BE2C (cell line): ENCODE data around the gene HECTD4.
"Not testable (repeated sequence)": the region's sequence is repeated elsewhere in the genome, so short reads cannot be mapped to it uniquely, and the experiment has no call there.

Source experiments
- DNase-seq: peaks from one replicate; pipeline ENCODE4 v3.0.0-alpha.2; 2020
- H3K27me3 ChIP-seq: fragments of 250-450 bp; sonication (Bioruptor Pico); 2 replicates; pipeline ENCODE4 v1.5.1; 2020; ENCODE audit warnings: mild to moderate bottlenecking
- H3K36me3 ChIP-seq: fragments of 250-450 bp; sonication (Bioruptor Pico); 2 replicates; pipeline ENCODE4 v1.5.1; 2020; ENCODE audit warnings: mild to moderate bottlenecking
- H3K4me1 ChIP-seq: fragments of 250-450 bp; sonication (Bioruptor Pico); 2 replicates; pipeline ENCODE4 v1.5.1; 2020
- H3K4me3 ChIP-seq: 2 replicates; pipeline ENCODE4 v1.5.1; 2011; ENCODE audit warnings: low read depth, low read length
- H3K9me3 ChIP-seq: fragments of 250-450 bp; sonication (Bioruptor Pico); 2 replicates; pipeline ENCODE4 v1.5.1; 2020
- TF ChIP-seq, protein P1 (sequence below): IDR thresholded peaks from 2 replicates; pipeline ENCODE4 v1.5.1; 2012; ENCODE audit warnings: mild to moderate bottlenecking, low read depth, low read length

The HECTD4 gene

DNA sequence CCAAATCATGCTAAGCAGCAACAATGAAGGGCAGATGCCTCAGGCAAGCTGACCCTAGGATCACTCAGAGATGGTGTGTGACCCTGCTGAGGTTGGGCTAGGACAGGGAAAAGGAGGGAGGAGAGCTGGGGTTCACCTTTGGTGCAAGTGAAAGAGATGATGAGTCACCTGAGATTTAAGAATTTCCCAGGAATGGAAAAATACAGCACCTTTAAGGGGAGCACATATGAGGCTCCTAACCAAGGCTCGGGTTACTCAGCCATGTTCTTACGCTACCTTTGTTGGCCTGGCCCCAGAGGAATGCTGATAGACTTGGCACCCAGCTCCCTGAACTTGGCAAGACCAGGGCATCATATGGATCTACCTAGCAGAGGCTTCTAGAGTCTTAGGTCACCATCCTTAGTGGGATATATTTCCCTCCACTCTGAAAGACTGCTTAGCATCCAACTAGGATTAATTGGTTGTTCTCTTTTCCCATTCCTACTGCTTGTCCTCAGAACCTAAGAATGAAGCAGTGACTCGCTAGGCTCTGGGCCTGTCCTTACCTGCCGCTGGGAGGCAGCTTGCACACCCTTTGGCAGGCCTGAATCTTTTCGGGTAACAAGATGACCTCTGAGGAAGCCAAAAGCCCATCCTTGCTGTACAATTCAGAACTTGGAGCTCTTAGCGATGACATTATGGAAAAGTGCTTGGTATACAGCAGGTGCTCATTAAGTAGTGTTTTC, 269.7 kb downstream of the HECTD4 start:
- TF ChIP-seq, protein P1, sequence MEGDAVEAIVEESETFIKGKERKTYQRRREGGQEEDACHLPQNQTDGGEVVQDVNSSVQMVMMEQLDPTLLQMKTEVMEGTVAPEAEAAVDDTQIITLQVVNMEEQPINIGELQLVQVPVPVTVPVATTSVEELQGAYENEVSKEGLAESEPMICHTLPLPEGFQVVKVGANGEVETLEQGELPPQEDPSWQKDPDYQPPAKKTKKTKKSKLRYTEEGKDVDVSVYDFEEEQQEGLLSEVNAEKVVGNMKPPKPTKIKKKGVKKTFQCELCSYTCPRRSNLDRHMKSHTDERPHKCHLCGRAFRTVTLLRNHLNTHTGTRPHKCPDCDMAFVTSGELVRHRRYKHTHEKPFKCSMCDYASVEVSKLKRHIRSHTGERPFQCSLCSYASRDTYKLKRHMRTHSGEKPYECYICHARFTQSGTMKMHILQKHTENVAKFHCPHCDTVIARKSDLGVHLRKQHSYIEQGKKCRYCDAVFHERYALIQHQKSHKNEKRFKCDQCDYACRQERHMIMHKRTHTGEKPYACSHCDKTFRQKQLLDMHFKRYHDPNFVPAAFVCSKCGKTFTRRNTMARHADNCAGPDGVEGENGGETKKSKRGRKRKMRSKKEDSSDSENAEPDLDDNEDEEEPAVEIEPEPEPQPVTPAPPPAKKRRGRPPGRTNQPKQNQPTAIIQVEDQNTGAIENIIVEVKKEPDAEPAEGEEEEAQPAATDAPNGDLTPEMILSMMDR = no peak
- no peaks in the 10 kb centered on the region for H3K9me3 ChIP-seq
- H3K4me1 ChIP-seq = peaks cover 4% of the 10 kb centered on the region; the same call in 1 of the 2 replicates
- no peak for DNase-seq
- no peaks in the 10 kb centered on the region for H3K27me3 ChIP-seq
- H3K4me3 ChIP-seq = no peak overlapping the region
- H3K36me3 ChIP-seq = peaks cover 5% of the 10 kb centered on the region; the same call in 1 of the 2 replicates

DNA sequence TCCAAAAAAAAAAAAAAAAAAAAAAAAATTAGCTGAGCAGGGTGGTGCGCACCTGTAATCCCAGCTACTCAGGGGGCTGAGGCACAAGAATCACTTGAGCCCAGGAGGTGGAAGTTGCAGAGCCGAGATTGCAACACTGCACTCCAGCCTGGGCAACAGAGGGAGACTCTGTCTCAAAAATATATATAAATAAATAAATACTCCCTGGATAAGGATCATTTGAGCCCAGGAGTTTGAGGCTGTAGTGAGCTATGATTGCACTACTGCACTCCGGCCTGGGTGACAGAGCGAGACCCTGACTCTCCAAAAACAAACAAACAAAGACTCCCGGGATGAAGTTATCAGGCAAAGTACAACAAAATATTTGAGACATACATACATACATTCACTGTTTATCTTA, 270.3 kb downstream of the HECTD4 start:
- peaks cover 6% of the 10 kb centered on the region; the same call in 1 of the 2 replicates for H3K36me3 ChIP-seq
- peaks cover 2% of the 10 kb centered on the region for H3K4me1 ChIP-seq
- H3K27me3 ChIP-seq = no peaks in the 10 kb centered on the region
- DNase-seq = no peak
- TF ChIP-seq, protein P1 = no peak
- no peak overlapping the region for H3K4me3 ChIP-seq
- no peaks in the 10 kb centered on the region for H3K9me3 ChIP-seq

- not testable (repeated sequence) for DNase-seq, H3K4me1 ChIP-seq, H3K27me3 ChIP-seq, H3K9me3 ChIP-seq, H3K36me3 ChIP-seq, H3K4me3 ChIP-seq
Observed at GRCh38 chr12:112110787-112111662, 271.2 kb downstream of the HECTD4 start.
